Measurements from ENCODE around the gene KIAA2012.
A peak's percentile ranks its signal among the peaks of the same experiment; 100 is the strongest.

KIAA2012 gene

DNA sequence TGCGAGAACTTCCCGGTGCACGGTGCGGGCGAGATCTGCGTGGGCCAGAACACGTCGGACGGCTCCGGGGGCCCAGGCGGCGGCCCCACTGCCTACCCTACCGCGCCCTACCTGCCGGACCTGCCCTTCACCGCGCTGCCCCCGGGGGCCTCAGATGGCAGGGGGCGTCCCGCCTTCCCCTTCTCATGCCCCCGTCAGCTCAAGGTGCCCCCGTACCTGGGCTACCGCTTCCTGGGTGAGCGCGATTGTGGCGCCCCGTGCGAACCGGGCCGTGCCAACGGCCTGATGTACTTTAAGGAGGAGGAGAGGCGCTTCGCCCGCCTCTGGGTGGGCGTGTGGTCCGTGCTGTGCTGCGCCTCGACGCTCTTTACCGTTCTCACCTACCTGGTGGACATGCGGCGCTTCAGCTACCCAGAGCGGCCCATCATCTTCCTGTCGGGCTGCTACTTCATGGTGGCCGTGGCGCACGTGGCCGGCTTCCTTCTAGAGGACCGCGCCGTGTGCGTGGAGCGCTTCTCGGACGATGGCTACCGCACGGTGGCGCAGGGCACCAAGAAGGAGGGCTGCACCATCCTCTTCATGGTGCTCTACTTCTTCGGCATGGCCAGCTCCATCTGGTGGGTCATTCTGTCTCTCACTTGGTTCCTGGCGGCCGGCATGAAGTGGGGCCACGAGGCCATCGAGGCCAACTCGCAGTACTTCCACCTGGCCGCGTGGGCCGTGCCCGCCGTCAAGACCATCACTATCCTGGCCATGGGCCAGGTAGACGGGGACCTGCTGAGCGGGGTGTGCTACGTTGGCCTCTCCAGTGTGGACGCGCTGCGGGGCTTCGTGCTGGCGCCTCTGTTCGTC lies 37.7 kb upstream of the KIAA2012 start (continued):
- no peak for TF ChIP-seq ZNF350 (tag by site-specific recombination; IDR thresholded peaks at IDR 0.05)
- TF ChIP-seq ZNF174 (tag by site-specific recombination; IDR thresholded peaks at IDR 0.05): no peak
- no peak for TF ChIP-seq ZSCAN23 (tag by site-specific recombination; IDR thresholded peaks at IDR 0.05)

DNA sequence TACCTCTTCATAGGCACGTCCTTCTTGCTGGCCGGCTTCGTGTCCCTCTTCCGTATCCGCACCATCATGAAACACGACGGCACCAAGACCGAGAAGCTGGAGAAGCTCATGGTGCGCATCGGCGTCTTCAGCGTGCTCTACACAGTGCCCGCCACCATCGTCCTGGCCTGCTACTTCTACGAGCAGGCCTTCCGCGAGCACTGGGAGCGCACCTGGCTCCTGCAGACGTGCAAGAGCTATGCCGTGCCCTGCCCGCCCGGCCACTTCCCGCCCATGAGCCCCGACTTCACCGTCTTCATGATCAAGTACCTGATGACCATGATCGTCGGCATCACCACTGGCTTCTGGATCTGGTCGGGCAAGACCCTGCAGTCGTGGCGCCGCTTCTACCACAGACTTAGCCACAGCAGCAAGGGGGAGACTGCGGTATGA lies 37.1 kb upstream of the KIAA2012 start:
- peaks cover 25% of the 10 kb centered on the region for H3K4me1 ChIP-seq (ENCODE audit: control insufficient read depth, insufficient read depth, low read length)
- H3K4me3 ChIP-seq (ENCODE audit: low read depth, low read length): peak overlapping the region; percentile 10
- POLR2A ChIA-PET: interaction anchor here (0.6 to 1.5 kb wide), 2 partner anchors 148 to 255 kb away, joined by 3 to 4 read pairs; partner anchors contain the start of gene ALS2
- peaks cover 0 to 10% of the 10 kb centered on the region in 2 experiments; a peak in 1 of 3 replicates for H3K36me3 ChIP-seq (ENCODE audit: control insufficient read depth in 2 of 2, insufficient read depth in 1 of 2, low read length in 2 of 2)
- TF ChIP-seq ZNF133 (tag by site-specific recombination; IDR thresholded peaks at IDR 0.05): peak; percentile 54; the same call in 1 of the 2 replicates
- no peak for TF ChIP-seq KLF16 (tag by site-specific recombination; IDR thresholded peaks at IDR 0.05)
- TF ChIP-seq ZNF571 (tag by site-specific recombination; IDR thresholded peaks at IDR 0.05): no peak
- peak; percentile 61 for TF ChIP-seq ZNF600 (tag by site-specific recombination; IDR thresholded peaks at IDR 0.05)
- H3K9me3 ChIP-seq (ENCODE audit: control insufficient read depth, insufficient read depth, low read depth, low read length): no peaks in the 10 kb centered on the region
- H3K27ac ChIP-seq (ENCODE audit: extremely low read depth, low read depth, low read length): no peak overlapping the region; the same call in 1 of the 2 replicates
- CTCF ChIA-PET: no interaction called here

DNA sequence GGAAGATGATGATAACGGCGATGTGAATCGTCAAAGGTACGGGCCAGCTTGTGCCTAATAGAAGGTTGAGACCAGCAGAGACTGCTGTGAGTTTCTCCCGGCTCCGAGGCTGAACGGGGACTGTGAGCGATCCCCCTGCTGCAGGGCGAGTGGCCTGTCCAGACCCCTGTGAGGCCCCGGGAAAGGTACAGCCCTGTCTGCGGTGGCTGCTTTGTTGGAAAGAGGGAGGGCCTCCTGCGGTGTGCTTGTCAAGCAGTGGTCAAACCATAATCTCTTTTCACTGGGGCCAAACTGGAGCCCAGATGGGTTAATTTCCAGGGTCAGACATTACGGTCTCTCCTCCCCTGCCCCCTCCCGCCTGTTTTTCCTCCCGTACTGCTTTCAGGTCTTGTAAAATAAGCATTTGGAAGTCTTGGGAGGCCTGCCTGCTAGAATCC lies 36.4 kb upstream of the KIAA2012 start:
- ChIA-PET POLR2A (no interaction called here), CTCF (no interaction called here)
- peak overlapping the region; percentile 39 for H3K4me3 ChIP-seq (ENCODE audit: low read depth, low read length)
- no peaks in the 10 kb centered on the region for H3K9me3 ChIP-seq (ENCODE audit: control insufficient read depth, insufficient read depth, low read depth, low read length)
- H3K27ac ChIP-seq (ENCODE audit: extremely low read depth, low read depth, low read length): peak overlapping the region; percentile 26; the same call in 1 of the 2 replicates
- peaks cover 0 to 10% of the 10 kb centered on the region in 2 experiments; a peak in 1 of 3 replicates for H3K36me3 ChIP-seq (ENCODE audit: control insufficient read depth in 2 of 2, insufficient read depth in 1 of 2, low read length in 2 of 2)
- H3K4me1 ChIP-seq (ENCODE audit: control insufficient read depth, insufficient read depth, low read length): peaks cover 25% of the 10 kb centered on the region
- TF ChIP-seq KLF9 (tag by site-specific recombination; IDR thresholded peaks at IDR 0.05; ENCODE audit: low read depth): no peak
- no peak for TF ChIP-seq ZNF707 (tag by site-specific recombination; IDR thresholded peaks at IDR 0.05)
- peak; percentile 77 for TF ChIP-seq WT1 (tag by site-specific recombination; IDR thresholded peaks at IDR 0.05)
- TF ChIP-seq BCL11A (tag by site-specific recombination; IDR thresholded peaks at IDR 0.05; ENCODE audit: low read depth): no peak
- TF ChIP-seq ZBTB17 (tag by site-specific recombination; IDR thresholded peaks at IDR 0.05): peak; percentile 70; the same call in 1 of the 2 replicates
- no peak for TF ChIP-seq MYNN (tag by site-specific recombination; IDR thresholded peaks at IDR 0.05; ENCODE audit: borderline replicate concordance)
- TF ChIP-seq ZBTB8A (tag by site-specific recombination; IDR thresholded peaks at IDR 0.05): peak; percentile 46
- no peak for TF ChIP-seq ZNF621 (tag by site-specific recombination; IDR thresholded peaks at IDR 0.05)
- no peak for TF ChIP-seq ZBTB21 (tag by site-specific recombination; IDR thresholded peaks at IDR 0.05)
- TF ChIP-seq ZSCAN16 (tag by site-specific recombination; IDR thresholded peaks at IDR 0.05): no peak
- no peak for TF ChIP-seq ZSCAN30 (tag by site-specific recombination; IDR thresholded peaks at IDR 0.05)
- peak; percentile 74; the same call in 1 of the 2 replicates for TF ChIP-seq ZBTB20 (tag by site-specific recombination; IDR thresholded peaks at IDR 0.05)
- TF ChIP-seq ZNF529 (tag by site-specific recombination; IDR thresholded peaks at IDR 0.05; ENCODE audit: insufficient replicate concordance): no peak
- no peak for TF ChIP-seq HOXC10 (CRISPR knock-in tag; IDR thresholded peaks at IDR 0.05)
- no peak for TF ChIP-seq YY1 (tag by site-specific recombination; IDR thresholded peaks at IDR 0.05)
- TF ChIP-seq ZFP37 (tag by site-specific recombination; IDR thresholded peaks at IDR 0.05): no peak
- TF ChIP-seq, protein P1, sequence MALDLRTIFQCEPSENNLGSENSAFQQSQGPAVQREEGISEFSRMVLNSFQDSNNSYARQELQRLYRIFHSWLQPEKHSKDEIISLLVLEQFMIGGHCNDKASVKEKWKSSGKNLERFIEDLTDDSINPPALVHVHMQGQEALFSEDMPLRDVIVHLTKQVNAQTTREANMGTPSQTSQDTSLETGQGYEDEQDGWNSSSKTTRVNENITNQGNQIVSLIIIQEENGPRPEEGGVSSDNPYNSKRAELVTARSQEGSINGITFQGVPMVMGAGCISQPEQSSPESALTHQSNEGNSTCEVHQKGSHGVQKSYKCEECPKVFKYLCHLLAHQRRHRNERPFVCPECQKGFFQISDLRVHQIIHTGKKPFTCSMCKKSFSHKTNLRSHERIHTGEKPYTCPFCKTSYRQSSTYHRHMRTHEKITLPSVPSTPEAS (tag by site-specific recombination; IDR thresholded peaks at IDR 0.05): no peak
- TF ChIP-seq ZNF600 (tag by site-specific recombination; IDR thresholded peaks at IDR 0.05): 0 out of 2 replicates have a peak, but pooled peaks have one; percentile 25
- TF ChIP-seq ZNF521 (tag by site-specific recombination; IDR thresholded peaks at IDR 0.05): no peak
- TF ChIP-seq ZNF571 (tag by site-specific recombination; IDR thresholded peaks at IDR 0.05): no peak
- TF ChIP-seq ZNF416 (tag by site-specific recombination; IDR thresholded peaks at IDR 0.05): no peak
- TF ChIP-seq ZNF626 (tag by site-specific recombination; IDR thresholded peaks at IDR 0.05): no peak
- TF ChIP-seq HOXA7 (CRISPR knock-in tag; IDR thresholded peaks at IDR 0.05; ENCODE audit: borderline replicate concordance): no peak
- no peak for TF ChIP-seq HOXD13 (CRISPR knock-in tag; IDR thresholded peaks at IDR 0.05; ENCODE audit: borderline replicate concordance)
- no peak for TF ChIP-seq ZNF654 (tag by site-specific recombination; IDR thresholded peaks at IDR 0.05; ENCODE audit: low read depth)
- no peak for TF ChIP-seq ZBTB7A (tag by site-specific recombination; IDR thresholded peaks at IDR 0.05; ENCODE audit: low read depth)
- TF ChIP-seq, protein P2, sequence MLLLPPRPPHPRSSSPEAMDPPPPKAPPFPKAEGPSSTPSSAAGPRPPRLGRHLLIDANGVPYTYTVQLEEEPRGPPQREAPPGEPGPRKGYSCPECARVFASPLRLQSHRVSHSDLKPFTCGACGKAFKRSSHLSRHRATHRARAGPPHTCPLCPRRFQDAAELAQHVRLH (tag by site-specific recombination; IDR thresholded peaks at IDR 0.05): no peak
- no peak for TF ChIP-seq ZNF433 (tag by site-specific recombination; IDR thresholded peaks at IDR 0.05; ENCODE audit: low read depth)
- no peak for TF ChIP-seq ZNF157 (tag by site-specific recombination; IDR thresholded peaks at IDR 0.05)
- TF ChIP-seq ZNF76 (tag by site-specific recombination; IDR thresholded peaks at IDR 0.05; ENCODE audit: borderline replicate concordance, low read depth): no peak
